Cardiac fibroblast (primary cell): ENCODE results near the gene PRH2.

ENCODE experiments used
- DNase-seq, 2 donors: peaks; one replicate each; pipeline versions ENCODE4 v3.0.0 to v3.0.0-alpha.2; 2010; ENCODE audit warnings: low read depth in 2 of 2
- H3K4me3 ChIP-seq, 2 donors: replicated peaks in 1 of 2; 1 replicate in 1 of 2; 2 replicates in 1 of 2; pipeline ENCODE4 v1.5.1; 2011; ENCODE audit warnings: low read depth in 2 of 2, low read length in 2 of 2, mild to moderate bottlenecking in 2 of 2, moderate library complexity in 1 of 2
- TF ChIP-seq, protein P1 (sequence below): IDR thresholded peaks from one replicate; pipeline ENCODE4 v1.5.1; 2011; ENCODE audit warnings: low read depth, mild to moderate bottlenecking, low read length, inconsistent platforms

Gene PRH2

GRCh38 chr12:10974965-10975364, 45.9 kb downstream of the PRH2 start:
- H3K4me3 ChIP-seq = no peak overlapping the region
- TF ChIP-seq, protein P1, sequence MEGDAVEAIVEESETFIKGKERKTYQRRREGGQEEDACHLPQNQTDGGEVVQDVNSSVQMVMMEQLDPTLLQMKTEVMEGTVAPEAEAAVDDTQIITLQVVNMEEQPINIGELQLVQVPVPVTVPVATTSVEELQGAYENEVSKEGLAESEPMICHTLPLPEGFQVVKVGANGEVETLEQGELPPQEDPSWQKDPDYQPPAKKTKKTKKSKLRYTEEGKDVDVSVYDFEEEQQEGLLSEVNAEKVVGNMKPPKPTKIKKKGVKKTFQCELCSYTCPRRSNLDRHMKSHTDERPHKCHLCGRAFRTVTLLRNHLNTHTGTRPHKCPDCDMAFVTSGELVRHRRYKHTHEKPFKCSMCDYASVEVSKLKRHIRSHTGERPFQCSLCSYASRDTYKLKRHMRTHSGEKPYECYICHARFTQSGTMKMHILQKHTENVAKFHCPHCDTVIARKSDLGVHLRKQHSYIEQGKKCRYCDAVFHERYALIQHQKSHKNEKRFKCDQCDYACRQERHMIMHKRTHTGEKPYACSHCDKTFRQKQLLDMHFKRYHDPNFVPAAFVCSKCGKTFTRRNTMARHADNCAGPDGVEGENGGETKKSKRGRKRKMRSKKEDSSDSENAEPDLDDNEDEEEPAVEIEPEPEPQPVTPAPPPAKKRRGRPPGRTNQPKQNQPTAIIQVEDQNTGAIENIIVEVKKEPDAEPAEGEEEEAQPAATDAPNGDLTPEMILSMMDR = no peak
- DNase-seq = no peak

- H3K4me3 ChIP-seq = no peak overlapping the region
- TF ChIP-seq, protein P1 = no peak
- DNase-seq = no peak
These were observed 53.2 kb downstream of the PRH2 start for GRCh38 chr12:10982244-10982643.
